Panc1 (cell line): ENCODE data around the gene PXYLP1. TPM values are rescaled to one million over a fixed set of nuclear protein-coding genes. Genes with fewer than 3 reads are reported as not detected.

Experiments used
- ATAC-seq: fragments of 200-7000 bp; cut with Tn5 transposase; 2 replicates; pipeline ENCODE4 v1.9.1; 2020; ENCODE audit warnings: mild to moderate bottlenecking, moderate library complexity
- BruUV-seq: library from RNA; stranded (reverse); fragments of 400-500 nt; replicated peaks from 2 replicates; lab custom pipeline; 2021; lab: Mats Ljungman, UMichigan
- CTCF ChIA-PET: fragments of 300-600 bp; sonication (Branson Sonifier 250); formaldehyde crosslinking; loops from one replicate; lab custom pipeline; 2022; ENCODE audit warnings: antibody characterized with exemption; lab: Charles Lee
- POLR2A ChIA-PET: fragments of 300-600 bp; sonication (Branson Sonifier 250); formaldehyde crosslinking; loops from one replicate; lab custom pipeline; 2022; ENCODE audit warnings: antibody characterized with exemption; lab: Charles Lee
- DNase-seq: peaks from one replicate; pipeline ENCODE4 v3.0.0-alpha.2; 2010; ENCODE audit warnings: low read depth, low spot score
- H3K27ac ChIP-seq: 2 replicates; pipeline ENCODE4 v1.5.1; 2011; ENCODE audit warnings: mild to moderate bottlenecking, low read length, inconsistent platforms
- H3K27me3 ChIP-seq: fragments of 200-500 bp; sonication (Bioruptor generic); 2 replicates; pipeline ENCODE4 v1.6.0; 2014; ENCODE audit warnings: low read length, inconsistent platforms; ENCODE audit not compliant: control insufficient read depth, insufficient read depth
- H3K36me3 ChIP-seq: fragments of 200-500 bp; sonication (Bioruptor generic); 2 replicates; pipeline ENCODE4 v1.5.1; 2014; ENCODE audit warnings: inconsistent platforms, mild to moderate bottlenecking, low read length, moderate library complexity; ENCODE audit not compliant: control insufficient read depth, insufficient read depth
- H3K4me1 ChIP-seq: 2 replicates; pipeline ENCODE4 v1.5.1; 2011; ENCODE audit warnings: inconsistent platforms, mild to moderate bottlenecking, low read length, moderate library complexity; ENCODE audit not compliant: control insufficient read depth, insufficient read depth
- H3K4me3 ChIP-seq, 2 experiments: 2 replicates each; pipeline ENCODE4 v1.5.1; 2011 to 2012; ENCODE audit warnings: low read depth in 2 of 2, low read length in 2 of 2, mild to moderate bottlenecking in 2 of 2, inconsistent platforms in 1 of 2, moderate library complexity in 1 of 2
- H3K9me3 ChIP-seq: fragments of 200-500 bp; sonication (Bioruptor generic); 2 replicates; pipeline ENCODE4 v1.5.1; 2014; ENCODE audit warnings: low read depth, mild to moderate bottlenecking, inconsistent platforms, low read length, moderate library complexity; ENCODE audit not compliant: control insufficient read depth, insufficient read depth
- POLR2AphosphoS5 ChIP-seq: IDR thresholded peaks from 2 replicates; pipeline ENCODE4 v1.6.1; 2012; ENCODE audit warnings: mild to moderate bottlenecking, low read depth, low read length, moderate library complexity
- REST ChIP-seq, 2 experiments: IDR thresholded peaks; 2 replicates each; pipeline ENCODE4 v1.6.1; 2011 to 2012; ENCODE audit warnings: low read depth in 2 of 2, control low read depth in 1 of 2, low read length in 1 of 2, mild to moderate bottlenecking in 1 of 2, moderate library complexity in 1 of 2; ENCODE audit not compliant: insufficient read depth in 1 of 2
- SIN3A ChIP-seq: IDR thresholded peaks from 2 replicates; pipeline ENCODE4 v1.6.1; 2012; ENCODE audit warnings: low read depth, mild to moderate bottlenecking, low read length, moderate library complexity, borderline replicate concordance; ENCODE audit not compliant: insufficient read depth
- TCF7L2 ChIP-seq: IDR thresholded peaks from 2 replicates; pipeline ENCODE4 v1.6.1; 2011; ENCODE audit warnings: mild to moderate bottlenecking, low read depth, low read length, inconsistent platforms
- in situ Hi-C: cut with HindIII; loops from 2 replicates; pipeline ENCODE4 v1.10.0; 2016; ENCODE audit warnings: low sequenced_read_pairs, low pct_unique_long_range_greater_than_20kb
- intact Hi-C: fragments of 100-400 bp; cut with micrococcal nuclease; formaldehyde crosslinking; loops from one replicate; pipeline ENCODE4 v1.10.0; 2022; ENCODE audit not compliant: unreplicated experiment
- total RNA-seq: library from RNA; stranded (reverse); gene quantifications from one replicate; pipeline ENCODE4 v1.2.1, GENCODE V29; 2021; ENCODE audit not compliant: unreplicated experiment
- TF ChIP-seq, protein P1 (sequence below): fragments of 450-650 bp; IDR thresholded peaks from 2 replicates; pipeline ENCODE4 v1.5.1; 2017; ENCODE audit warnings: mild to moderate bottlenecking

PXYLP1 gene
- total RNA-seq, 1 experiment from 2014 or later = 1.4 TPM

- Histone ChIP-seq H3K27ac (no peak overlapping the region), H3K36me3 (no peaks in the 10 kb centered on the region), H3K4me1 (no peaks in the 10 kb centered on the region), H3K27me3 (no peaks in the 10 kb centered on the region), H3K4me3 (no peak overlapping the region), H3K9me3 (no peaks in the 10 kb centered on the region)
- TF ChIP-seq POLR2AphosphoS5 = no peak
- TF ChIP-seq, protein P1, sequence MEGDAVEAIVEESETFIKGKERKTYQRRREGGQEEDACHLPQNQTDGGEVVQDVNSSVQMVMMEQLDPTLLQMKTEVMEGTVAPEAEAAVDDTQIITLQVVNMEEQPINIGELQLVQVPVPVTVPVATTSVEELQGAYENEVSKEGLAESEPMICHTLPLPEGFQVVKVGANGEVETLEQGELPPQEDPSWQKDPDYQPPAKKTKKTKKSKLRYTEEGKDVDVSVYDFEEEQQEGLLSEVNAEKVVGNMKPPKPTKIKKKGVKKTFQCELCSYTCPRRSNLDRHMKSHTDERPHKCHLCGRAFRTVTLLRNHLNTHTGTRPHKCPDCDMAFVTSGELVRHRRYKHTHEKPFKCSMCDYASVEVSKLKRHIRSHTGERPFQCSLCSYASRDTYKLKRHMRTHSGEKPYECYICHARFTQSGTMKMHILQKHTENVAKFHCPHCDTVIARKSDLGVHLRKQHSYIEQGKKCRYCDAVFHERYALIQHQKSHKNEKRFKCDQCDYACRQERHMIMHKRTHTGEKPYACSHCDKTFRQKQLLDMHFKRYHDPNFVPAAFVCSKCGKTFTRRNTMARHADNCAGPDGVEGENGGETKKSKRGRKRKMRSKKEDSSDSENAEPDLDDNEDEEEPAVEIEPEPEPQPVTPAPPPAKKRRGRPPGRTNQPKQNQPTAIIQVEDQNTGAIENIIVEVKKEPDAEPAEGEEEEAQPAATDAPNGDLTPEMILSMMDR = no peak
- no peak for TF ChIP-seq SIN3A
- TF ChIP-seq REST (IDR thresholded peaks at IDR 0.05; ENCODE audit: insufficient read depth in 1 of 2, low read depth in 2 of 2, low read length in 1 of 2) = no peak
- TF ChIP-seq TCF7L2 = no peak
- ChIA-PET CTCF (no interaction called here), POLR2A (no interaction called here)
- intact Hi-C loops (no loop called here), in situ Hi-C loops (no loop called here)
- ATAC-seq = no peak
- BruUV-seq = no TSS peak
- DNase-seq = no peak
Measured at GRCh38 chr3:141330235-141330634, 98.6 kb downstream of the PXYLP1 start.

- Histone ChIP-seq H3K4me3 (no peak overlapping the region), H3K27ac (no peak overlapping the region), H3K36me3 (no peaks in the 10 kb centered on the region), H3K4me1 (no peaks in the 10 kb centered on the region), H3K27me3 (no peaks in the 10 kb centered on the region), H3K9me3 (no peaks in the 10 kb centered on the region)
- CTCF ChIA-PET = interaction anchor here (0.7 kb wide), 1 partner anchor 1112 kb away, joined by 4 read pairs; no protein-coding TSS in a partner anchor
- TF ChIP-seq REST (IDR thresholded peaks at IDR 0.05; ENCODE audit: insufficient read depth in 1 of 2, low read depth in 2 of 2, low read length in 1 of 2) (no peak), SIN3A (no peak), POLR2AphosphoS5 (no peak), TCF7L2 (no peak)
- TF ChIP-seq, protein P1 = no peak
- BruUV-seq = no TSS peak
- intact Hi-C loops = no loop called here
- POLR2A ChIA-PET = interaction anchor here (0.5 kb wide), 1 partner anchor 565 kb away, joined by 6 read pairs; no protein-coding TSS in a partner anchor
- in situ Hi-C loops = no loop called here
- DNase-seq = peak; percentile 18
- ATAC-seq = no peak
Measured at GRCh38 chr3:141330718-141331376, 99.2 kb downstream of the PXYLP1 start.
